ENCODE data around the gene BGN.

BGN gene

DNA sequence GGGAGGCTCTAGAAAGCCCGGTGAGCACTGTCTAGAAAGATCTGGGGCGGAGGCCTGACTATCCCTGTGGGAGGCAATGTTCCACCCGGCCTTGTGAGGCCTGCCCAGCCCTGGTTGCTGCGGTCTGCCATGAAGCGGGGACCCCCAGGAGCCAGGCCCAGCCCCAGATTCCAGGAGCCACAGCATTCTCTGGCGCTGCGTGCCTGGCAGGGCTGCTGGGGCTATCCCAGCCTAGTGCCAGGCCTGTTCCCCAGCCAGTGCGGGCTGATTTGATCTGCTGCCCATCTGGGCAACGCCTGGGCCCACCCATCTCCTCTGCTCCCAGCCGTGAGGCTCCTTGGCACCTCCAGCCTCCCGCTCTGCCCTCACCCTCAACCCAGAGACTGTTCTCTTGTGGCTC, 42.3 kb downstream of the BGN start:
- TF ChIP-seq TCF12 (IDR thresholded peaks at IDR 0.05; ENCODE audit: low read depth) (no peak), TEAD4 (IDR thresholded peaks at IDR 0.05) (no peak), NFIC (IDR thresholded peaks at IDR 0.05) (no peak), REST (IDR thresholded peaks at IDR 0.05; ENCODE audit: low read depth) (no peak), YY1 (IDR thresholded peaks at IDR 0.05; ENCODE audit: low read depth) (no peak), ZBTB7A (IDR thresholded peaks at IDR 0.05; ENCODE audit: low read depth) (no peak)
- TF ChIP-seq, protein P1, sequence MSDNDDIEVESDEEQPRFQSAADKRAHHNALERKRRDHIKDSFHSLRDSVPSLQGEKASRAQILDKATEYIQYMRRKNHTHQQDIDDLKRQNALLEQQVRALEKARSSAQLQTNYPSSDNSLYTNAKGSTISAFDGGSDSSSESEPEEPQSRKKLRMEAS (IDR thresholded peaks at IDR 0.05) = no peak
- TF ChIP-seq, protein P2, sequence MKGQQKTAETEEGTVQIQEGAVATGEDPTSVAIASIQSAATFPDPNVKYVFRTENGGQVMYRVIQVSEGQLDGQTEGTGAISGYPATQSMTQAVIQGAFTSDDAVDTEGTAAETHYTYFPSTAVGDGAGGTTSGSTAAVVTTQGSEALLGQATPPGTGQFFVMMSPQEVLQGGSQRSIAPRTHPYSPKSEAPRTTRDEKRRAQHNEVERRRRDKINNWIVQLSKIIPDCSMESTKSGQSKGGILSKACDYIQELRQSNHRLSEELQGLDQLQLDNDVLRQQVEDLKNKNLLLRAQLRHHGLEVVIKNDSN (IDR thresholded peaks at IDR 0.05) = no peak

DNA sequence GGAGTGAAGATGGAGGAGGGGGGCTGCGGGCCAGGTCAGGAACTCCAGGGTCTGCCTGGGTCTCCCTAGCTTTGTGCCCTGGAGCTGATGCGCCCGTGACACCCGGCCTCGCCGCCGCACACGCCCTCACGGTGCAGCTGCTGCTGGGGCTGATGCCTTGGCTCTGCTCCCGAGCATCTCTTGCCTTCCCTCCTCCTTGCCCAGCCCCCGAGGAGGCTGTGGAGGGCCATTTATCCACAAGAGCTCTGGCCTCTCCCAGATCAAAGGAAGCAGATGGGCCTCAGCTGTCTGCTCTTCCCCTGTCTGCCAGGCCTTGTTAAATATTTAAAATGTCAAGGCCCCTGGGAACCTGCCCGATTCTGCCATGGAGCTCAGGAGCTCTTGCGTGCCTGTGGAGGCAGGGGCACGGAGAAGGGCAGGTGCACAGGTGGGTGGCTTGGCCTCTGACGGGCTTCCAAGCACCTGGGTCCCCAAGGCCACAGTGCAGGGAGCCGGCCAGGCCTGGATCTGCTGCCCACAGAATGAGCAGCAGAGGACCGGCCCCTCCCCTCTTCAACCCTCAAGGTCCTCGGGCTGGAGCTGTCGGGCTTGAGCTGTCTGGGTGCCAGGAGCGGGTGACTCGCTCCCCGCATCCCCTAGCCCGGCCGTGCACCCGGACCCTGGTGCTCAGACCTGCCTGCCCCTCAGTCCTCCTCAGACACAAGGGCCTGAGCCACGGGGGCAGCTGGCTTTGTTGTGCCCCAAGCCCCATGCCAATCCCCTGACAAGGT, 42.9 kb downstream of the BGN start:
- TF ChIP-seq, protein P1 (IDR thresholded peaks at IDR 0.05) = no peak
- TF ChIP-seq FOXM1 (IDR thresholded peaks at IDR 0.05; ENCODE audit: borderline replicate concordance, low read depth) = no peak
- no peak for TF ChIP-seq CEBPB (IDR thresholded peaks at IDR 0.05)
- TF ChIP-seq EGR1 (IDR thresholded peaks at IDR 0.05) = no peak
- TF ChIP-seq ZBTB7A (IDR thresholded peaks at IDR 0.05; ENCODE audit: low read depth) = no peak
- no peak for TF ChIP-seq EP300 (IDR thresholded peaks at IDR 0.05; ENCODE audit: borderline replicate concordance)
- TF ChIP-seq CREB1 (IDR thresholded peaks at IDR 0.05; ENCODE audit: low read depth) = no peak
- TF ChIP-seq TAF1 (IDR thresholded peaks at IDR 0.05; ENCODE audit: low read depth) = no peak
- no peak for TF ChIP-seq TEAD4 (IDR thresholded peaks at IDR 0.05)
- TF ChIP-seq NFIC (IDR thresholded peaks at IDR 0.05) = no peak
- TF ChIP-seq TCF12 (IDR thresholded peaks at IDR 0.05; ENCODE audit: low read depth) = no peak
- TF ChIP-seq, protein P2 (IDR thresholded peaks at IDR 0.05) = no peak
- no peak for TF ChIP-seq YY1 (IDR thresholded peaks at IDR 0.05; ENCODE audit: low read depth)
- no peak for TF ChIP-seq RAD21 (IDR thresholded peaks at IDR 0.05; ENCODE audit: low read depth)
- TF ChIP-seq REST (IDR thresholded peaks at IDR 0.05; ENCODE audit: low read depth) = no peak

GRCh38 chrX:153538424-153538823, 43.6 kb downstream of the BGN start:
- TF ChIP-seq FOXM1 (IDR thresholded peaks at IDR 0.05; ENCODE audit: borderline replicate concordance, low read depth) = no peak
- TF ChIP-seq TEAD4 (IDR thresholded peaks at IDR 0.05) = no peak
- no peak for TF ChIP-seq EP300 (IDR thresholded peaks at IDR 0.05; ENCODE audit: borderline replicate concordance)
- TF ChIP-seq CREB1 (IDR thresholded peaks at IDR 0.05; ENCODE audit: low read depth) = no peak

DNA sequence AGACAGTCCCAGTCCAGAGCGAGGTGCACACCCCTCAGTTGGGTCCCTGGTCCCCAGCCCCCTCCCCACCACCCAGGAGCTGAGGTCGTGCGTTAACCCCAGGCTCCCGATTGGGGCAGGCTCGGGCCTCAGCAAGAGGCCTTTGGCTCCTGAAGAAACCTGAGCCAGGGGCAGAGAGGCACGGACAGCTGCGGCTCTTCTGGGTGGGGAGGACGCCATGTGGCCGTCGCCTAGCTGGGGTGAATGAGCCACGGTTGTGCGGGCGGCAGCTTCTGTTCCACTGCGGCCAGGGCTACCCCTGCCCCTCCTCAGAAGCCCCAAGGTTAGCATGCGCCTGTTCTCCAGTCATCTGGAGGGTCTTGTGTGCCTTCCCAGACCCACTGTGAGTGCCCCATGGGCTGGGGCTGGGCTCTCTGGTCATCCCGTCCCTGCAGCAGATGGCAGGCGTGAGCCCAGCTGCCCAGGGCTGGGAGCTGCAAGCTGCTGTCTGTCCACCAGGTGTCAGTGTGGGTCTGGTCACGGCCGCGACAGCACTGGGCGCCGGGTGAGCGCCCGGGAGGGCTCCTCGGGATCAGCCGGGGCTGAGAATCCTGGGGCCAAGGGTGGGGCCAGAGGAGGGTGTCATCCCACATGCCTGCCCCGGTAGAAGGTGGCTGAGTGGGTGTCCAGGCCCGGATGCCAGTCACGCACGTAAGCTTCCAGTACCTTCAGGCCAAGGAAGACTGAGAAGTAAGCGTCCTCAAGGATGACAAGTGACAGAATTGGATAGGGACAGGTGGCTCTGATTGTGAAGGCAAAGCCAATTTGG, 44.6 kb downstream of the BGN start:
- TF ChIP-seq RAD21 (IDR thresholded peaks at IDR 0.05; ENCODE audit: low read depth) = peak; percentile 67
- no peak for TF ChIP-seq EGR1 (IDR thresholded peaks at IDR 0.05)

GRCh38 chrX:153539979-153540358, 45.2 kb downstream of the BGN start:
- no peak for TF ChIP-seq EP300 (IDR thresholded peaks at IDR 0.05; ENCODE audit: borderline replicate concordance)
- TF ChIP-seq YY1 (IDR thresholded peaks at IDR 0.05; ENCODE audit: low read depth) = no peak
- no peak for TF ChIP-seq FOXM1 (IDR thresholded peaks at IDR 0.05; ENCODE audit: borderline replicate concordance, low read depth)
- TF ChIP-seq TEAD4 (IDR thresholded peaks at IDR 0.05) = no peak
- TF ChIP-seq NFIC (IDR thresholded peaks at IDR 0.05) = no peak

DNA sequence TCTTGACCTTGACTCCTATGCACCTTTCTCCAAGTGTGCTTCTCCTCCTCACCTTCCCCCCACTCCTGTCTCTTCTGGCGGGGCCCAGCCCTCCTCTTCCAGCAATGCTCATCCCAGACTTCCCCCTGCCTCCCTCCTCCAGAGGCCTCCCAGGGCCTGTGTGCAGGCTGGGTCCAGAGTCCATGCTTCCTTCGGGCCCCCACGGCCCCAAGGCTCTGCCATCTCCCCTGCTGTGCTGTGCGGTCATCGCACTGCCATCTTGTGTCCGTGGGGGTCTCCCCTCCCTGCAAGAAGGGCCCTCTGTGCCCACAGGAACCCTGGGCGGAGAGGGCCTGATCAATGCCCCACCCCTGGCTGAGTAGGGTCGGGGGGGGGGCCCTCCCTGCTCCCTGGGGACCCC, 49.9 kb downstream of the BGN start:
- TF ChIP-seq ZBTB7A (IDR thresholded peaks at IDR 0.05; ENCODE audit: low read depth) = no peak
- TF ChIP-seq TCF12 (IDR thresholded peaks at IDR 0.05; ENCODE audit: low read depth) = no peak

Measured in Ishikawa (cell line).